ENCODE data around the gene FANCE. TPM values are rescaled to one million over a fixed set of nuclear protein-coding genes. Genes with fewer than 3 reads are reported as not detected.

The FANCE gene
- total RNA-seq, 1 experiment from 2014 or later = 16.1 TPM

GRCh38 chr6:35491558-35492257 lies 39.6 kb downstream of the FANCE start:
- Histone ChIP-seq H3K9ac (ENCODE audit: low read length) (no peak overlapping the region), H3K4me1 (ENCODE audit: control insufficient read depth in 1 of 2, insufficient read depth in 2 of 2, low read length in 2 of 2) (peaks cover 56 to 74% of the 10 kb centered on the region in 2 experiments)

More at GRCh38 chr6:35491558-35492257, 39.6 kb downstream of the FANCE start:
- H3K27me3 ChIP-seq (ENCODE audit: insufficient read depth, low read length) = no peaks in the 10 kb centered on the region
- ChIA-PET RAD21 (ENCODE audit: low non-redundant PET in 1 of 2, low total read pairs in 2 of 2, uncharacterized antibody in 2 of 2, unreplicated experiment in 2 of 2) (no interaction called here), POLR2A (interaction anchor here (1.4 kb wide), 1 partner anchor 10 kb away, joined by 3 read pairs; no protein-coding TSS in a partner anchor), CTCF (no interaction called here)
- BruUV-seq (replicated peaks) = no TSS peak
- no peaks in the 10 kb centered on the region for H3K36me3 ChIP-seq (ENCODE audit: control insufficient read depth in 1 of 2, insufficient read depth in 2 of 2, low read length in 2 of 2)
- peaks cover 64% of the 10 kb centered on the region for H3K79me2 ChIP-seq (ENCODE audit: insufficient read depth, low read length)
- H3K4me2 ChIP-seq (ENCODE audit: low read length) = peak overlapping the region; percentile 21
- intact Hi-C loops (cut with micrococcal nuclease) = no loop called here
- ATAC-seq (no peak), DNase-seq (ENCODE audit: low read depth, low spot score) (no peak)
- no peaks in the 10 kb centered on the region for H3K9me3 ChIP-seq (ENCODE audit: control insufficient read depth in 1 of 2, insufficient read depth in 1 of 2, low read depth in 1 of 2, low read length in 2 of 2)
- H3K9me2 ChIP-seq (ENCODE audit: insufficient read depth) = no peaks in the 10 kb centered on the region
- no peaks in the 10 kb centered on the region for H4K20me1 ChIP-seq (ENCODE audit: insufficient read depth)
- H2AFZ ChIP-seq (ENCODE audit: low read depth, low read length, poor library complexity, severe bottlenecking) = no peak overlapping the region
- no peak for TF ChIP-seq ELF1 (IDR thresholded peaks at IDR 0.05; ENCODE audit: borderline replicate concordance, low read depth)
- no peak for TF ChIP-seq ZFX (IDR thresholded peaks at IDR 0.05)
- TF ChIP-seq EZH2 (IDR thresholded peaks at IDR 0.05) = no peak
- TF ChIP-seq, protein P1, sequence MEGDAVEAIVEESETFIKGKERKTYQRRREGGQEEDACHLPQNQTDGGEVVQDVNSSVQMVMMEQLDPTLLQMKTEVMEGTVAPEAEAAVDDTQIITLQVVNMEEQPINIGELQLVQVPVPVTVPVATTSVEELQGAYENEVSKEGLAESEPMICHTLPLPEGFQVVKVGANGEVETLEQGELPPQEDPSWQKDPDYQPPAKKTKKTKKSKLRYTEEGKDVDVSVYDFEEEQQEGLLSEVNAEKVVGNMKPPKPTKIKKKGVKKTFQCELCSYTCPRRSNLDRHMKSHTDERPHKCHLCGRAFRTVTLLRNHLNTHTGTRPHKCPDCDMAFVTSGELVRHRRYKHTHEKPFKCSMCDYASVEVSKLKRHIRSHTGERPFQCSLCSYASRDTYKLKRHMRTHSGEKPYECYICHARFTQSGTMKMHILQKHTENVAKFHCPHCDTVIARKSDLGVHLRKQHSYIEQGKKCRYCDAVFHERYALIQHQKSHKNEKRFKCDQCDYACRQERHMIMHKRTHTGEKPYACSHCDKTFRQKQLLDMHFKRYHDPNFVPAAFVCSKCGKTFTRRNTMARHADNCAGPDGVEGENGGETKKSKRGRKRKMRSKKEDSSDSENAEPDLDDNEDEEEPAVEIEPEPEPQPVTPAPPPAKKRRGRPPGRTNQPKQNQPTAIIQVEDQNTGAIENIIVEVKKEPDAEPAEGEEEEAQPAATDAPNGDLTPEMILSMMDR (IDR thresholded peaks at IDR 0.05 in 2 of 3, conservative IDR thresholded peaks at IDR 0.05 in 1 of 3; ENCODE audit: borderline replicate concordance in 1 of 3, insufficient read depth in 1 of 3, low read depth in 2 of 3, low read length in 2 of 3) = no peak
- TF ChIP-seq YY1 (IDR thresholded peaks at IDR 0.05; ENCODE audit: extremely low read depth, insufficient replicate concordance, low read depth, low read length) = no peak
- no peak for TF ChIP-seq CBX3 (IDR thresholded peaks at IDR 0.05; ENCODE audit: low read depth)
- TF ChIP-seq, protein P2, sequence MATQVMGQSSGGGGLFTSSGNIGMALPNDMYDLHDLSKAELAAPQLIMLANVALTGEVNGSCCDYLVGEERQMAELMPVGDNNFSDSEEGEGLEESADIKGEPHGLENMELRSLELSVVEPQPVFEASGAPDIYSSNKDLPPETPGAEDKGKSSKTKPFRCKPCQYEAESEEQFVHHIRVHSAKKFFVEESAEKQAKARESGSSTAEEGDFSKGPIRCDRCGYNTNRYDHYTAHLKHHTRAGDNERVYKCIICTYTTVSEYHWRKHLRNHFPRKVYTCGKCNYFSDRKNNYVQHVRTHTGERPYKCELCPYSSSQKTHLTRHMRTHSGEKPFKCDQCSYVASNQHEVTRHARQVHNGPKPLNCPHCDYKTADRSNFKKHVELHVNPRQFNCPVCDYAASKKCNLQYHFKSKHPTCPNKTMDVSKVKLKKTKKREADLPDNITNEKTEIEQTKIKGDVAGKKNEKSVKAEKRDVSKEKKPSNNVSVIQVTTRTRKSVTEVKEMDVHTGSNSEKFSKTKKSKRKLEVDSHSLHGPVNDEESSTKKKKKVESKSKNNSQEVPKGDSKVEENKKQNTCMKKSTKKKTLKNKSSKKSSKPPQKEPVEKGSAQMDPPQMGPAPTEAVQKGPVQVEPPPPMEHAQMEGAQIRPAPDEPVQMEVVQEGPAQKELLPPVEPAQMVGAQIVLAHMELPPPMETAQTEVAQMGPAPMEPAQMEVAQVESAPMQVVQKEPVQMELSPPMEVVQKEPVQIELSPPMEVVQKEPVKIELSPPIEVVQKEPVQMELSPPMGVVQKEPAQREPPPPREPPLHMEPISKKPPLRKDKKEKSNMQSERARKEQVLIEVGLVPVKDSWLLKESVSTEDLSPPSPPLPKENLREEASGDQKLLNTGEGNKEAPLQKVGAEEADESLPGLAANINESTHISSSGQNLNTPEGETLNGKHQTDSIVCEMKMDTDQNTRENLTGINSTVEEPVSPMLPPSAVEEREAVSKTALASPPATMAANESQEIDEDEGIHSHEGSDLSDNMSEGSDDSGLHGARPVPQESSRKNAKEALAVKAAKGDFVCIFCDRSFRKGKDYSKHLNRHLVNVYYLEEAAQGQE (IDR thresholded peaks at IDR 0.05; ENCODE audit: low read depth) = no peak
- TF ChIP-seq, protein P3, sequence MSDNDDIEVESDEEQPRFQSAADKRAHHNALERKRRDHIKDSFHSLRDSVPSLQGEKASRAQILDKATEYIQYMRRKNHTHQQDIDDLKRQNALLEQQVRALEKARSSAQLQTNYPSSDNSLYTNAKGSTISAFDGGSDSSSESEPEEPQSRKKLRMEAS (IDR thresholded peaks at IDR 0.05) = no peak
- no peak for TF ChIP-seq CEBPB (IDR thresholded peaks at IDR 0.05; ENCODE audit: low read depth)
- TF ChIP-seq EZH2phosphoT487 (IDR thresholded peaks at IDR 0.05; ENCODE audit: borderline replicate concordance) = no peak
- TF ChIP-seq FOSL1 (IDR thresholded peaks at IDR 0.05; ENCODE audit: low read depth) = no peak
- no peak for TF ChIP-seq EGR1 (IDR thresholded peaks at IDR 0.05; ENCODE audit: low read depth)
- no peak for TF ChIP-seq RAD21 (IDR thresholded peaks at IDR 0.05; ENCODE audit: low read depth)
- TF ChIP-seq ZBTB33 (IDR thresholded peaks at IDR 0.05; ENCODE audit: extremely low read depth, insufficient replicate concordance, low read length) = no peak
- no peak for TF ChIP-seq JUND (IDR thresholded peaks at IDR 0.05)
- no peak for TF ChIP-seq SP1 (IDR thresholded peaks at IDR 0.05; ENCODE audit: low read depth)
- TF ChIP-seq TCF7L2 (IDR thresholded peaks at IDR 0.05; ENCODE audit: borderline replicate concordance, extremely low read depth, insufficient read depth, insufficient read length) = no peak
- no peak for TF ChIP-seq POLR2AphosphoS5 (IDR thresholded peaks at IDR 0.05; ENCODE audit: low read depth, low read length)
- H3K27ac ChIP-seq (ENCODE audit: low read depth, low read length) = no peak overlapping the region; the same call in 1 of the 2 replicates
- H3K4me3 ChIP-seq (replicated peaks in 1 of 2; ENCODE audit: low read depth in 1 of 2, low read length in 2 of 2) = no peak overlapping the region

All from HCT116 (cell line).